GM19099 (cell line): ENCODE measurements around the gene HOMER3.

Source experiments
- POLR2A ChIP-seq: IDR thresholded peaks from 3 replicates; pipeline ENCODE4 v1.6.1; 2011; ENCODE audit warnings: low read depth; ENCODE audit not compliant: insufficient read length; ENCODE audit errors: extremely low read depth

Gene HOMER3

DNA sequence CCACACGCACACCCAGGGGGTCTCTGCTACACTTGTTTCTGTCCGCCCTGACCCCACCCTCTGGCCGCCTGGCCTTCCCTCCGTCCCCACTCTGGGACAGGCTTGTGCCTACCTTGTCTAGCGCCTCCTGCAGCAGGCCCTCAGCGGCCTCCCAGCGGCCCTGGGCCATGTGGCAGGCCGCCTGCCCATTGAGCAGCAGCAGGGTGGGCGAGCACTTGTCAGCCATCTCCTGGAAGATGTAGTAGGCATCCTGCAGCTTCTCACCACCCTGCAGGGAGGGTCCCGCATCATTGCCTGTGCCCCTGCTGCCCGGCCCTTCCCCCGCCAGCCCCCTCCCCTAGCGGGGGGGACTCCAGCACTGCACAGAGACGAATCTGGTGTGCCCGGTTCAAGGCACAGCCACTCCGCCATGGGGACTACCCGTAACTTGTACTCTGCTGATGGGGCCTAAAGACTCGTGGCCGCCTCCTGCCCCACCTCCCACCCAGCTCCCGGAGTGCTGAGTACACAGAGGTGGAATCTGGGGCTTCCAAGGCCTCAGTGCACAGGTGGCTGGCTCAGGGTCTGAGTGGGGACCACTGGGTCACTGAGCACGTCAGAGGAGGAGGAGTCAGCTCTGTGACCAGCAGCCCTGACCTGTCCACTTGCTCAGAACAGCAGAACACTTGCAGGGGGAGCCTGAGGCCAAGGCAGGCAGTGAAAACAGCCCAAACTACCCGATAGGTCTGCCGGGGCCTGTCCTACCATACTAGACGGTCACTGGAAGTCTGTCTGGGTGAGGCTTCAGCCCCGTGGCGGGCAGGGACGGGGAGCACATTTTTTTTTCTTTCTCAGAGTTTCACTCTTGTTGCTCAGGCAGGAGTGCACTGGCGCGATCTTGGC, 37.6 kb downstream of the HOMER3 start:
- no peak for TF ChIP-seq POLR2A

DNA sequence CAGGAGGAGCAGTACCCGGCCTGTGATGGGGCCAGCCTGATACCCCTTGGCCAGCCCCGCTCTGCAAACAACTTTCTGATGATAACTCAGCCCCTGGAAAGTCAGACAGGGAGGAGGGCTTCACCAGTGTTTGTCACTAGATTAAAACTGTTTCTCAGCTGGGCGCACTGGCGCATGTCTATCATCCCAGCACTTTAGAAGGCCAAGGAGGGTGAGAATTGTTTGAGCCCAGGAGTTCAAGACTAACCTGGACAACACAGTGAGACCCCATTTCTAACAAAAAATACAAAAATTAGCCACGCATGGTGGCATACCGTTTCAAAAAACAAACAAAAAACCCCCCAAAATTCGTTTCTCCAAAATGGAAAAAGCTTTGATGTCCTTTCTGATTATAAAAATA, 39.5 kb downstream of the HOMER3 start:
- no peak for TF ChIP-seq POLR2A

DNA sequence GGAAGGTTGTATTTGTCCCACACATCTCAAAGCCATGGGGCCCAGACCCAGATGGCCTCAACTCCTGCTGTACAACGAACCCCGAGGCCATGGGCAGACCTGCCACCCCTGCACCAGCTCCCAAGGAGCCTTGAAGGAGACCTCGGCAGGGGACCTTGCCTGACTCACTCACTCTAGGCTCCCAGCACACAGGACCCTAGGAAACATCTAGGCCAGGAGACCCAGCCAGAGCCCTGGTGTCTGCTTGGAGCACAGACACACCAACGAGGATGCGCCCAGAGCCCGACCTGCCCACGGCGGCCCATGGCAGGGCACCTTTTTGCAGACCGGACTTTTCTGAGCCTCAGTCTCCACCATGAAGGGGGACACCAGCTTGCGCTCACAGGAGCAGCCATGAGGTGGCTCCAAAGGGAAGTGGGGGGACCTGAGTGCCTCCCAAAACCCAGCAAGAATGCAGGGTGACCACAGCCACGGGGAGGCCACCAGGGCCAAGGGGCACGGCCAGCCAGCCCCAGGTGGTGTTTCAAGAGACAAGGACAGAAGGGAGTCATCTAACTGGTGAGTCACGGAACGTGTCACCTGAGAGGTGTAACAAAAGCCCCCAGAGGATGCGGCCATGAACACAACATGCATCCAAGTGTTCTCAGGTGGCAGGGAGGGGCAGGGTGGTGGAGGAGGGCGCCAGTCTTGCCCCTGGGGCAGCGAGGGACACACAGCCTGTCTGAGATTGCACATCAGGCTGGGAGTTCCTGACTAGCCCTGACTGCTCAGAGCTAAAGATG, 40.1 kb downstream of the HOMER3 start:
- no peak for TF ChIP-seq POLR2A

DNA sequence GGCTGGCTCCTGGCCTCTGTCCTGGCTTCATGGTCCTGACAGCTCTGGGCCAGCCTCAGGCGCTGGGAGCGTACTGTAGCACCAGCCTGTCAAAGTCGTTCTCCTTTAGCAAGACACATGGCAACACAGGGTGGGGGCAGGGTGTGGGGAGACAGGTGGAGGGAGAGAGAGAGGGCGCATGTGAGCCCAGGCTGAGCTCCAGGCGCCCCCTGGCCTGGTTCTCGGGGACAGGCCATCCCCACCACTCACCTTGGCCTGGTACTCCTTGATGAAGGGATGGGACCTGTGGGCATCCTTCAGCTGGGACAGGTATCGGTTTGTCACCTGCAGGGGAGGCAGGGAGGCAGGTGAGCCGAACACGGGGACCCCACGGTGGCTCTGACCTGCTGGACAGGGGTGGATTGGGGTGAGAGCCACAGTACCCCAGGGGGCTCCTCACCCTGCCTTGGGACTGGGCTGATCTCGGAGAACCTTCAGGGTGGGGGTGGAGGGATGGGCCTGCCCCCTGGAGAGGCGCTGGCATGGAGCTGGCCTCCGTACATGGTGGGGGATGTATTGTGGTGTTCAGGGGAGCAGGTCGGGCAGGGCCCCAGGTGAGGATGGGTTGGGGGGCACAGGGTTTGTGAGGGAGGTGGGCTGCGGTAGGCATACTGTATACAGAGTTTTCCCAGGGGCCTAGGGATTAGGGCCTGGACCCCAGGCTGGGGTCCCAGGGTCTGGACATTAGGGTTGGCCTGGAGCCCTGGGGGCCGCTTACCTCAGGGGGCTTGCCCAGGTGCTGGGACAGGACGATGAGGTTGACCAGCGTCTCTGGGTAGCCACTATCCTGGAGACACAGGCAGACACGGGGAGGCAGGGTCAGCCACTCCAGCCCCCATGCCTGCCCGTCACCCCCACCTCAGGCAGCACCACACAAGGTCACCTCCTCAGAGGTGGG, 41.1 kb downstream of the HOMER3 start:
- TF ChIP-seq POLR2A: no peak

DNA sequence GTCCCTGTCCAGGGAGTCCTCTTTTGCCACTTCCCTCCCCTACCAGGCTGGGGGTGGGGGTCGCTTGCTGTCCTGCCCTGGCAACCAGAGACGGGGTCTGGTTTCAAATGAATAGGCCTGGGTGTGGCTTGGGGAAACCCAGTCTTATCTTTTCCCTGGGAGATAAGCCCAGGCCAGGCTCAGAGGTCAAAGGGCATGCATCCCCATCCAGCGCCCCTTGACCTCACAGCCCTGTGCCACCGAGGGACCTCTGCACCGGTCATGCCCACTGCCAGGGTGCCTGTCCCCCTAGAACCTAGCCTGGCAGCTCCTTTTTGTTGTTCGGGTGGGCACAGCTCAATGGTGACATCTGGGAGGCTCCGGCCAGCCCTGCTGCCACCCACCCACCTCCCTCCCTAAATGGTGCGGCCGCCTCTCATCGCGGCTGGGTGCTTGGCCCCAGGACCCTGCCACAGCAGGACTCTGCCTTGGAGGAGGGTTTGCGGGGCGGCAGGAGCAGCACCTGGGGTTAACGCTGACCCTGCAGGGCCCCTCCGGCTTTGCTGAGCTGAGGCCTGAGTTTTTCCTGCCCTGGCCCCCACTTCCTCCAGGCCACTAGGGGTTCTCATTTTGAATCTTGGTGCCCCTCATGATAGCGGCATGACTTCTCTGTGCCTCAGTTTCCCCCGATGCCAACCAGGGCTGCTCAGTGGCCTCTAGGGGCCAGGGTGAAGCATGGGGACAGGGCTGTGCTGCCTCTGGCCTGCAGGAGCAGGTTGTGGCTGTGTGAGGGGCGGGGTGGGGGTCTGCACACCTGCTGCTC, 42.2 kb downstream of the HOMER3 start:
- no peak for TF ChIP-seq POLR2A

DNA sequence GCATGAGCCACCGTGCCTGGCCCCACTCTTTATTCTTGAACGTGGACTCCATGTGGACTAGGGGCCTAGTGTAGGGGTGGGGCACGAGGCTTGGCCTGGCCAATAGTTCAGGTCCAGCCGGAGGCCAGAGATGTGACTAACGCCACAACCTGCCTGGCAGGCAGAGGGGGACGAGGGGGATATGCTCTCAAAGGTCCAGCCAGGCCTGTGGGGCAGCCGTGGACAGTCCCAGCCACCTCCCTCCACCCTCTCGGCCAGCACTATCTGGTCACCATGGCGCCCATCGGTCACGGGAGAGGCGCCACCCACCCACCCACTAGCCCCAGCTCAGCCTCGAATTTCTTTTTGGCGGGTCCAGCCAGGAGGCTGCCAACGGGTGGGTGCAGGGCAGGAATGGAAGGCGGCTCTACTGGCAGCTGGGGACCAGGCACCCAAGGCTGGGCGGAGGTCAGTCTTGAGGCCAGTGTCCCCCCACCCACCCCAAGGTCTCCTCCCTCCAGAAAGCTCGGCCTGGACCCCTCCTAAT, 42.9 kb downstream of the HOMER3 start:
- TF ChIP-seq POLR2A: no peak

DNA sequence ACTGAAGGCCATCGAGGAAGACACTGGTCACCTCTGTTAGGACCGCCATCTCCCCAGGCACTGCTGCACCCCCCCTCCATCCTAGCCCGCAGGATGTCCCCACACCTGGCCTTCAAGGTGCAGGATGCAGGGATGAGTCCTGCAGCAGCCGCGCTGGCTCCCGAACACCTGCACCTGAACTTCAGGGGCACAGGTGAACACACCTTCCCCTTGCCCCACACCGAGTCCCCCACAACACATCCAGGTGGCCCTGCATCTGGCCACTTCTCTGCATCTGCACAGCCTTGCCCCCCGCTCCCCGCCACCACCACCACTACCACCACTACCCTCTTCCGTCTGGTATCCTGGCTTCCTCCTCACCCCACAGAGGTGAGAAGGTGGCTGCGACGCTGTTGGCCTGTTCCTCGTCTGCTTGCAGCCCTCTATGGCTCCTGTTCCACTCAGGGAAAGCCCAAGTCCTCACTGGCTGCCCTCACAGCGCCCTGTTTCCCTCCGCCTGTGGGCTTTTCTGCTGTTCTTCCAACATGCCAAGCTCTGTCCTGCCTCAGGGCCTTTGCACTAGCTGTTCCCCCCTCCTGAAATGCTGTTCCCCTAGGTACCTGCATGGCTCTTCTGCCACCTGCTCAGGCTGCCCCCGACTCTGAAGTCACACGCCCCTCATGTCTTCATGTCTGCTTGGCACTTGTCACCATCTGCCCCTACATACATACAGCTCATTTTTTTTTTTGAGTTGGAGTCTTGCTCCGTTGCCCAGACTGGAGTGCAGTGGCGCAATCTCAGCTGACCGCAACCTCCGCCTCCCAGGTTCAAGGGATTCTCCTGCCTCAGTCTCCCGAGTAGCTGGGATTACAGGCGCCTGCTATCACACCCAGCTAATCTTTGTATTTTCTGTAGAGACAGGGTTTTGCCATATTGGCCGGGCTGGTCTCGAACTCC, 43.7 kb downstream of the HOMER3 start:
- no peak for TF ChIP-seq POLR2A

DNA sequence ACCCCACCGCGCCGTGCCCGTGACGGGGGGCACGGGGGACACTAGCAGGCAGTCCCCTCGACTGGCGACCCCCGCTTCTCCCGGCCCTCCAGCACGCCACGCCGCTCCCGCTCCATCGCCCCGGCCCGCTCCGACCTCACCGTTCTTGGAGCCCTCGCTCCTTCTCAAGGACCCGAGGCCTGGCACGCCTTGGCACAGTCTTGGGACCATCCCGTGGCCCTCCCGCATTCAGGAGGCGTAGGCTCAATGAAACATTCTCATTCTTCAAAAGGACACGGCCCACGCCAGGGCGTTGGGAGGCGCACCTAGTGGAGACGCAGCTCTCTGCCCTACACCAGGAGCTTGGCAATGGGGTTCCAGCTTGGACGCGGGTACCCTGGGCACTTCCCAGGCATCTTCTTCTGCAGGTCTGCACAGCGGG, 44.6 kb downstream of the HOMER3 start:
- no peak for TF ChIP-seq POLR2A

DNA sequence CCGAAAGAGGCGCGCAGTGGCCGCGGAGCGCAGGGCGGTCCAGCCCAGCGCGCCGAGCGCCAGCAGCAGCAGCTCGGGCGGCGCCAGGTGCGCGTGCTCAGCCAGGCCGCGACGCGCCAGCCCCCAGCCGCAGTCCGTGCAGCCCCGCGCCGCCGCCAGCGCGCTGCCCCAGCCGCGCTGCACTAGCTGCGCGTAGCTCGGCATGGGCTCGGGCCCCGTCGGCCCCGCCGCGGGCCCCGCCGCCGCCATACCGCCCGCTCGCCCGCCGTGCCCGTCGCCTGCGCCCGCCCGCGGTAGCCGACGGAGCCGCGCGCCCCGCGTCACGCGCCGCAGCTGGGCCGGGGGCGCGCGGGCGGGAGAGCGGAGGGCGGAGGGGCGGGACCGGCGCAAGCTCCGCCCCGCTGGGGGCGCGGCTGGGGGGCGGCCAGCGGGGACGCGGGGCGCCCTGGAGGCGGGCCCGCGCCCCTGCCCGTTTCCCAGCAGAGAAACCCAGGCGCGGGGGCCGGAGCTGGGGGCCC, 45.1 kb downstream of the HOMER3 start, which contains the start of gene CERS1:
CERS1 (minus strand) TSS at position 335 of the 518 bp plus-strand sequence; CDS start at position 249, 86 bp downstream.
- TF ChIP-seq POLR2A: no peak

DNA sequence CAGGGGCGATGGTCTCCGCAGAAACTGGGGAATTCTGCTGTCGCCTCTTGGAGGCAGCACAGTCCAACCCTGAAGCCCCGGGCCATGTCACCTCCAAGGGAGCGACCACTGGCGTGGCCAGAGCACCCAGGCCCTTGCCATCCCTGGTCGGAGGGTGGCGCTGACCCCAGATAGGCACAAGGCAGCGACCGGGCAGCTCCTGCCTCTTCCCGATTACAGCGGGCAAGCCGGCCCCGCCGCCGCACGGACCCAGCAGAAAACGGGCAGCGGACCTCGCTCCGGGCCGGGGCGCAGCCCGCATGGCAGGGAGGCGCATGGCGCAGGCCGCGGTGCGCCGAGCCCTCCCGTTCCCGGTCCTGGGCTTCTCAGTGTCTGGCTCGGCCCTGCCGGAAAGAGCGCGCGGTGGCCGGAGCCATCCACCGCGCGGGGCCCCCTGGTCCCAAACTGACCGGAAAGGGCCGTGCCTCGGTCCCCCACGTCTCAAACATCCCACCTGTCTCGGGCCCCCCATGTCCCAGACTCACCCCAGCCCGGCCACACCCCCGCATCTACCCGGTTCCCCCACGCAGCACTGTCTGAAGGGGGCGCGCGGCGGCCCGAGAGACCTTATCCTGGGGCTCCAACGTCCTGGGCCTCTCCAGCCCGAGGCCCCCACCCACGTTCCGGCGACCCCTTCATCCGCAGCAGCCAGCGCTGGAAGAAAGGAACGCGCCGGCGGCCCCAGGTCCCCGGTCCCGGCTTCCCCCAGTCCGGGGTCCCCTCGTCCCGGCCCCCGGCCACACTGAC, 45.8 kb downstream of the HOMER3 start:
- no peak for TF ChIP-seq POLR2A

DNA sequence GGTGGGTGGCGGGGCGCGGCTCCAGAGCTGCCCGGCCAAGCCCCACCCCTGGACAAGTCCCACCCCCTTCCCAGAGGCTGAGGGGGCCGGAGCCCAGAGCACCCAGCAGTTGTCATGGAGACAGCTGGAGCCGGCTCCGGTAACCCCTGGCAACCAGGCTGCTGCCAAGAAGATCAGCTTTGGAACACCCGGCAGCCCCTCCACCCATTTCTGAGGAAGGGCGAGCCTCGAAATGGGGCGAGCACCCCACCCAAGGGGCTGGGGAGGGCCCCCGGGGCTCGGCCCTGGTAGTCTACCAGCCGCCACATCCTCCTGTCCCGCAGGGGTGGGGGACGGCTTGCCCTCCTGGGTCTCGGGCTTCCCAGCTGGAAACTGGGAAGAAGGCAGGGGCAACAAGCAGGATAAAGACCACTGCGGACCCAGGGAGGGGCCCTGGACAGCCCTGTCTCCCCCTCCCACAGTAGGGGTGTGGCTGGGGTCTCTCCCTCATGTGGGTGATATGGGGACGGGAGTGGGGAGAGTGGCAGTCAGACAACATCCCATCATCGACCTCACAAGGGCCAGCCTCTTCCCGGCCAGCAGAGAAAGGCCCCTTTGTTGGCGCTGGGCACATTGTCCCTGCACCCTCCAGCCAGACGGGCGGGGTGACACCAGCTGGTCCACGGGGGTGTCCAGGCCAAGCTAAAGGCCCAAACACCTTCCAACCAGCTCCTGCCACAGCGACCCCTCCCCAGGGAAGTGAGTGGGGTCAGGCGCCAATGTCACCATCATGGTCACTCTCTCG, 46.6 kb downstream of the HOMER3 start:
- TF ChIP-seq POLR2A: no peak
